ENCODE results near the gene CCDC154. TPM values are rescaled to one million over a fixed set of nuclear protein-coding genes. Genes with fewer than 3 reads are reported as not detected.
A peak's percentile ranks its signal among the peaks of the same experiment; 100 is the strongest.

The CCDC154 gene
- total and polyA plus RNA-seq, 8 donors, result 0.59 to 7.8 (median 2.1) TPM

DNA sequence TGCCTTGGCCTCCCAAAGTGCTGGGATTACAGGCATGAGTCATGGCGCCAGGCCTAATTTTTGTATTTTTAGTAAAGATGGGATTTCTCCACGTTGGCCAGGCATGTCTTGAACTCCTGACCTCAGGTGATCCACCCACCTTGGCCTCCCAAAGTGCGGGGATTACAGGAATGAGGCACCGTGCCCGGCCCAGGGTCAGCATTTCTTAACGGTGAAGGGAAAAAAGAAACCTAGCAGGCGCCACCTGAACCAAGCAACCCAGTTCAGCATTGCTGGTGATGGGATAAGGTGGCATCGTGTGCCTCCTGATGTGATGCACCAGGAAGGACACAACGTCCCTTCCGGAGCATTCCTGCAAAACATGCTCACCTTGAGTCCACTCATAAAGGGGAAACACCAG lies 32.7 kb upstream of the CCDC154 start:
- Histone ChIP-seq H3K27me3 (no peaks in the 10 kb centered on the region), H3K4me3 (no peak overlapping the region), H3K27ac (no peak overlapping the region), H3K4me1 (peaks cover 0 to 12% (median 0%) of the 10 kb centered on the region in 3 donors), H3K36me3 (no peaks in the 10 kb centered on the region), H3K9me3 (no peaks in the 10 kb centered on the region)
- no peak for ATAC-seq
- TF ChIP-seq, protein P1, sequence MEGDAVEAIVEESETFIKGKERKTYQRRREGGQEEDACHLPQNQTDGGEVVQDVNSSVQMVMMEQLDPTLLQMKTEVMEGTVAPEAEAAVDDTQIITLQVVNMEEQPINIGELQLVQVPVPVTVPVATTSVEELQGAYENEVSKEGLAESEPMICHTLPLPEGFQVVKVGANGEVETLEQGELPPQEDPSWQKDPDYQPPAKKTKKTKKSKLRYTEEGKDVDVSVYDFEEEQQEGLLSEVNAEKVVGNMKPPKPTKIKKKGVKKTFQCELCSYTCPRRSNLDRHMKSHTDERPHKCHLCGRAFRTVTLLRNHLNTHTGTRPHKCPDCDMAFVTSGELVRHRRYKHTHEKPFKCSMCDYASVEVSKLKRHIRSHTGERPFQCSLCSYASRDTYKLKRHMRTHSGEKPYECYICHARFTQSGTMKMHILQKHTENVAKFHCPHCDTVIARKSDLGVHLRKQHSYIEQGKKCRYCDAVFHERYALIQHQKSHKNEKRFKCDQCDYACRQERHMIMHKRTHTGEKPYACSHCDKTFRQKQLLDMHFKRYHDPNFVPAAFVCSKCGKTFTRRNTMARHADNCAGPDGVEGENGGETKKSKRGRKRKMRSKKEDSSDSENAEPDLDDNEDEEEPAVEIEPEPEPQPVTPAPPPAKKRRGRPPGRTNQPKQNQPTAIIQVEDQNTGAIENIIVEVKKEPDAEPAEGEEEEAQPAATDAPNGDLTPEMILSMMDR (IDR thresholded peaks at IDR 0.05), result no peak
- DNase-seq, result no peak
- FAIRE-seq, result no peak
- intact Hi-C loops (cut with DNase I), result no loop called here
- WGBS, 2 donors, result 86 to 90% methylated on average over 10 of the region's 10 CpGs

DNA sequence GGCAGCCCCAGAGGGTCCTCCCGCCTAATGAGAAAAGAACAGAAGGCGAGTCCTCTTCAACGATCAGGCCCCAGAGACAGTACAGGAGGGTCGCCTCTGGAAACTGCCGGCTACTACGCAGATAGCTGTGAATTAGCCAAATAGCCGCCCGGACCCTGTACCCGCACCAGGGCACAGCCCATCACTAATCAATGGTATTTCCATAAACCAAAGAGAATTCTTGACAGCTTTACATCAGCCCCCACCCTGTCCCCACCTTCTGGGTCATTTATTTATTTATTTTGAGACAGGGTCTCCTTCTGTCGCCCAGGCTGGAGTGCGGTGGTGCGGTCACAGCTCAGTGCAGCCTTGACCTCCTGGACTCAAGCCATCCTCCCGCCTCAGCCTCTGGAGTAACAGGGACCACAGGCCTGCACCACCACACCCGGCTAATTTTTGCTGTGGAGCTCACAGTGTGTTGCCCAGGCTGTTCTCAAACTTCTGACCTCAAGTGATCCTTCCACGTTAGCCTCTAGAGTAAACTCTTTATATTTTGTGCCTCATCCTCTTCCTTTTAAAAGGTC lies 31.3 kb upstream of the CCDC154 start:
- DNase-seq, result peak in 3 of 6 donors; percentile 37 to 49 (median 48)
- no peak for ATAC-seq
- H3K9me3 ChIP-seq, result no peaks in the 10 kb centered on the region
- H3K4me1 ChIP-seq, result peaks cover 0 to 12% (median 0%) of the 10 kb centered on the region in 3 donors
- H3K27me3 ChIP-seq, result no peaks in the 10 kb centered on the region
- H3K36me3 ChIP-seq, result no peaks in the 10 kb centered on the region
- peak overlapping the region; percentile 63 to 99 (median 90) for H3K4me3 ChIP-seq
- TF ChIP-seq, protein P1 (IDR thresholded peaks at IDR 0.05), result no peak
- intact Hi-C loops (cut with DNase I), result no loop called here
- no peak for FAIRE-seq
- H3K27ac ChIP-seq, result peak overlapping the region; percentile 61 to 80 (median 71)
- 54 to 56% methylated on average over 15 of the region's 15 CpGs for WGBS, 2 donors

DNA sequence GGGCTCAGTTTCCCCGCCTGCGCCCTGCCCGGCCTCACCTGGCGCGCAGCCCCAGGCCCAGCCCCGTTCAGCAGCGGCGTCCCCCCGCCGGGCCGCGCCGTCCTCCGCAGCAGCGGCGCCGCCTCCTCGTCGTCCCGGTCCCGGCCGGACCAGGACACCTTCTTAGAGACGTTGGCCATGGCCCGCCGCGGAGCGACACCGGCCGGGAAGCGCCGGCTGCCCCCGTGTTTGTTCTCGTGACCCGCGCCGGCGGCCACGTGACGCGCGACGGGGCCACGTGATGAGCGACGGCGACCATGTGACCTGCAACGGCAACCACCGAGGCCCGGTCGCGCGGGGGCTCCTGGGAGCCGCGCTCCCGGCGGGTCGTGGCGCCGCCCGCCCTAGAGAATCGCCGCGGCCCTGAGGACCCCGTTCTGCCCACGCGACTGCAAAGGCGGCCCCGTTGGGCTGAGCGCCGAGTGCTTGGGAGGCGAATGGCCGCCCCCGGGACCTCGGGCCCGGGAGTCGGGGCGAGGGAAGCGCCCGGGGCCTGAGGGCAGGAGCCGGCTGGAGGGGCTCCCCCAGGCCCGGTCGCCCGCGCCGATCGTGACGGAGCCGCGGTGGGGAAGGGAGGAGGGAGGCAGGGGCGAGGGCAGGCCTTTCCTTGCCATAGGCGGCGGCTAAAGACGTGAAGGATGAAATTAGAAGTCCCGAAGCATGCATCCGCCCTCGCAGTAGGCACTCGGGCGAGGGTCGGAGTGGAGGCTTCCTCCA lies 30.6 kb upstream of the CCDC154 start, which contains the start of gene CLCN7:
CLCN7 (minus strand) TSS at position 233 of the 756 bp plus-strand sequence; CDS start at position 179, 54 bp downstream.
- no peak for FAIRE-seq

DNA sequence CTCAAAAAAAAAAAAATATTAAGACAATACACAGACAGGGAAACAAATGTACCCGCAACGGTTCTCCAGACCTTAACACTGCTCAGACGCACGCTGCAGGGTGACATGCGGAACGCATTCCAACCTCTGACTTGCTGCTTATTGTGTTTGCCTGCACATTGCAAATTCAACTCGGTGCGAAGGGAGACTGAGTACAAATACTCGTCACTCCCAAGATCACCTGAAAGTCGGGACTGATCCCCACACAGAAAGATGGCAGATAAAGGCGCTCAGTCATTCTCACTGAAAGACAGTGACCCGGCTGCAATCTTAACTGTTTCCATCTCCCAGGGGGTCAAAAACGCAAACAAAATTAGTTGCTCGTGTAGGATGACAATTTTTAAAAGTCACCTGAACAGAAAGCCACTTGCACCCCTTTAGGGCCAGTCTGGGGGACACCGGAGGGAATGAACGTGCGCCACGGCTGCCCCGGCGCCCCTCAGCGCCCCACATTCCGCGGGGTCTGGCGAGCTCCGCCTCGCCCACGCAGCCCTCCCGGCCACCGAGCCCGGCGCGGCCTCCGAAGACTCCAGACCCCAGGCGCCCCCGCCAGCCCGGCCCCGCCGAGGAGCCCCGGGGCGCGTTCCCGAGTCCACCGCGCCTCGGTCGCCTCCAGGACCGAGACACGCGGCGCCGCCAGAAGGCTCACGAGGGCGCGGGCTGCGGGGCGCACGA lies 29.9 kb upstream of the CCDC154 start:
- H3K9me3 ChIP-seq, result no peaks in the 10 kb centered on the region
- H3K27ac ChIP-seq, result peak overlapping the region in 3 of 4 donors; percentile 61 to 80 (median 71)
- peak overlapping the region; percentile 63 to 99 (median 90) for H3K4me3 ChIP-seq
- TF ChIP-seq, protein P1 (IDR thresholded peaks at IDR 0.05), result no peak
- H3K27me3 ChIP-seq, result no peaks in the 10 kb centered on the region
- H3K4me1 ChIP-seq, result peaks cover 0 to 12% (median 0%) of the 10 kb centered on the region in 3 donors
- no peaks in the 10 kb centered on the region for H3K36me3 ChIP-seq
- DNase-seq, result peak in 2 of 6 donors; percentile 39 to 65
- intact Hi-C loops (cut with DNase I), result no loop called here
- 6 to 8% methylated on average over 46 to 57 of the region's 57 CpGs for WGBS, 2 donors
- FAIRE-seq, result no peak
- no peak for ATAC-seq

More for the DNA sequence above, 30.6 kb upstream of the CCDC154 start, which contains the start of gene CLCN7:
- Histone ChIP-seq H3K4me3 (peak within 1 kb of the TSS; percentile 63 to 99 (median 90)), H3K27ac (peak within 1 kb of the TSS; percentile 61 to 80 (median 71)), H3K9me3 (no peaks in the 10 kb centered on the region), H3K36me3 (no peaks in the 10 kb centered on the region), H3K4me1 (peaks cover 0 to 12% (median 0%) of the 10 kb centered on the region in 3 donors), H3K27me3 (no peaks in the 10 kb centered on the region)
- peak; percentile 83 to 98 (median 87) for DNase-seq
- TF ChIP-seq, protein P1 (IDR thresholded peaks at IDR 0.05), result no peak
- intact Hi-C loops (cut with DNase I), result no loop called here
- 0% methylated on average over 73 to 99 of the region's 99 CpGs for WGBS, 2 donors
- ATAC-seq, result peak; percentile 94 to 98 (median 96)
